Jurkat, Clone E6-1 (cell line): Measurements from ENCODE around the gene CPZ.

Experiments
- DNase-seq: peaks from one replicate; pipeline ENCODE4 v3.0.0-alpha.2; 2011; ENCODE audit warnings: low read depth, low spot score
- H3K4me3 ChIP-seq: 2 replicates; pipeline ENCODE4 v1.5.1; 2011; ENCODE audit warnings: mild to moderate bottlenecking, low read length, control low read depth, moderate library complexity

Gene CPZ

DNA sequence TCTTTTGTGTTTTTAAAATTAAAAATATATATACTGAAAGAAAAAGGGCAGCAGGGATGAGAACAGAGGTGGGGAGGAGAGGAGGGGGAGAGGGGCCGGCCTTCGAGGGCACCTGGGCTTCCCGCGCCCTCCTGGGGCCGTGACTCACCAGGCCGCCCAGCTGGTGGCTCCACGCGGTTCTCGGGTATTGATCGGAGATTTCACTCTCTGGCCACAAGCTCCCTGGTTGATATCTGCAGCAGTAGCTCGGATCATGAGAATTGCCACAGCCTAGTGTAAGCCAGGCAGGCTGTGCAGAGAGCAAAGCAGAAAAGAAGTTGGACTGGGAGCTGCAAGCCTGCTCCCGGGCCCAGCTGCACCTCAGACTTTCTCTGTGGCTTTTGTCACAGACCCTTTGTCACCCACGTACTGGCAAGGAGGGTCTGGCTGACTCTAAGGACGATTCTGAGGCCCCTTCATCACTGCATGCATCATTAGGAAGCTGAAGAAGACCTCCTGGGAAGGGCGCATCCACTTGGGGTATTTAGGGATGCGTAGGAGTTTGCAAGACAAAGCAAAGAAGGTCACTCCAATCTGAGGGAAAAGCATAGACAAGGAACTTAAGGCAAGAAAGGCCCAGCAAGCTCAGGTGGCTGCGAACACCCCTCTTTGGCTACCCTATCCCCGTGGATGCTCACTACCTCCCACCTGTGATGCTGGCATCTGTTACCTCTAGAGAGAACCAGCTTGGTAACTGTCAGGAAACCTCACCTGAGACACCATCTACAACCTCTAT lies 71.7 kb downstream of the CPZ start:
- no peak for DNase-seq
- H3K4me3 ChIP-seq: no peak overlapping the region

DNA sequence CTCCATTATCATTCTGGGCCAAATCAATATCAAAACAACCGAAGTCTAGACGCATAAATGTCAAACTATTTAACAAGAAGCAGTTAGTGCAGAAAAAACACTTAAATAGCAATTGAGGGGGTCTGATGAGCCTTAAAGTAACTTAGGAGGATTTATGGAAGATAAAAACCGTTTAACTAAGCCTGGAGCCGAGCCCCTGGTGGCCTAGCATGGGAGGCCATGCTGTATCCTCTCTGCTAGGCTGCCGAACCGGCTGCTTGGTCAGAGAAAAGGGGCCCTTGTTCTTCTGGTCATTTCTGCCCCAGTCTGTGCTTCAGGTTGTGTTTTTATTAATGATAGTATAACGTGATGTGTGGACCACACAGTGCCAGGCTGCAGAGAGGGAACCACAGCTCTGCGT lies 72.4 kb downstream of the CPZ start:
- no peak overlapping the region for H3K4me3 ChIP-seq
- no peak for DNase-seq

DNA sequence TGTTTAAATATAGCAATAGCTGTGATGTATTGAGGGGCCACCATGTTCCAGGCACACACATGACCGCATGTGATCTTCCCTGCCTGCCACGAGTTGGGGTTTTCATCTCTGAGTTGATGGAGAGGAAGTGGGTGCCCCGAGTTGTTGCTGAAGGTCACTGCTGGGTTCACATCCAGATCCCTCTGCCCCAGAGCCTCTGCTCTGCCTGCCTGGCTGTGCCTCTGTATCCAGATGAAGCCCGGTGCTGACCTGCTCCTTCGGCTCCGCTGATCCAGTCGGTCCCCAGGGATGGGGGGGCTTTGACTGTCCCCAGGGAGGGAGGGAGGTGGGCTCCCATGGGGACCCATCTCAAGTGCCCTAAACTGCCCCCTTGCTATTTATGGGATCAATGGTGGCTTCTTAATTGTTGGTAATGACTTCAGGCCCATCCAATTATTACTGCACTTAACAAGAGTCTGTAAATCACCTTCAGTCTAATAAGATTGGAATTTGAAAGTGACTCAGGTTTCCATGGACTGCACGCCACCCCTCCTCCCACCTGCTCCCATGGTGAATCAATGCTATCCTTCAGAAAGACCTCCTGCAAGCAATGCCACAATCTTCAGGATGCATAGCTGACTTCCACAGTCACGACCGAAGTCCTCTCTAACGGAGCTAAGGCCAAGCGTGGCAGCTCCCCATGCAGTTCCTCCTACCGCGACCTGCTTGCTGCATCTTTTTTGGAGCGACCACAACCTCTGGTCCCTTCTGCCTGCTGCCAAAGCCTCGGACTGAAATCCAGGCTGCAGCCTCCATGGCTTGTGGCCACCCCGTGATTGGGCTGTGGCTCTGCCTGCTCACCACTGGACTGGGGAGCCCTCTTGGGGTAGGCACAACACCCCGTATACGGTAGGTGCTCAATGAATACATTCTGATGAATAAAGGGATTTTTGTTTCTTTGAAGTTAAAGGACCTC lies 73.1 kb downstream of the CPZ start:
- H3K4me3 ChIP-seq: no peak overlapping the region
- no peak for DNase-seq

DNA sequence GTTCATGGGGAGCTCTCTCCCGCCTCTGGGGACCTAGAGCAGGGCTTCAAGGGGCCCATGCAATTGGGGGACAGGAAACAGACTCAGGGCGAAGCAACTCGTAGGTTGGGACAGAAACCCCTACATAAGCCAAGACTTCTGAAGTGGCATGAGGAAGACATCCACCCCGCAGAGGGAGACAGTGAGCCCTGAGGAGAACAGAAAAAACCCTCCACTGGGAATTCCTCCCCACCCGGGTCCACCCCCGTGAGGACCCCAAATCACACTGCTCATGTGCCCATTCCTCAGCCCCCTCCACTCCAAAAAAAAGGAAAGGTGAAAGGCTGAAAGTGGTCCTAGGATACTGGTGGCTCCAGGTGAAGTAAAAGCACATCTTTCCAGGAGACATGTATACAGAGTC lies 74.0 kb downstream of the CPZ start:
- H3K4me3 ChIP-seq: no peak overlapping the region
- no peak for DNase-seq
